Fibroblast of skin of left biceps (primary cell): ENCODE results near the gene KIAA1328.

ENCODE experiments used
- DNase-seq, 2 experiments: peaks; one replicate each; pipeline ENCODE4 v3.0.0-alpha.2; 2013; ENCODE audit warnings: low read depth in 2 of 2

Gene KIAA1328

GRCh38 chr18:37252854-37253393, 424.0 kb downstream of the KIAA1328 start:
- no peak for DNase-seq

GRCh38 chr18:37253394-37254235, 424.7 kb downstream of the KIAA1328 start:
- DNase-seq = no peak

DNA sequence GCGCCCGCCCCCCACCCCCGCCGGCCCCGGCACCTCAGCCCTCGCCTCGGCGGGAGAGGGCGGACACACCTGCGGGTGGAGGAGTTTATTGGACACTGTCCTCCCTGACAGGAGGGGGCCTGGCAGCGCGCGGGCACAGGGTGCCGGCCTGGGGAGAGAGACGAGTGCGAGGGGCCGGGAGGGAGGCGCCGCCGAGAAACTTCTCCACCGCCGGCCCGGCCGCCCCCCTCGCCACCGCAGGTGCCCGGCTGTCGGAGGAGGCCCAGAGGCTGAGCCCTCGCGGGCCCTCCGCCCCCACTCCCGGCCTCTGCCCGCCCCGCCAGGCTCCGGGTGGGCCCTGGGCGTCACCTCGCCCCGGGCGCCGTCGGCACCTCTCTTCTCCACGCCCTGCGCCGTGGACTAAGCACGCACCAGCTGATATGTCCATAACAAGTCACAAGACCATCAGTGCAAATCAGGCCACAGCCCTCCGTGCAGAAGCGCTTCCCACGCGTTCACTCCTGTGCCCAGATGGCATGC, 425.4 kb downstream of the KIAA1328 start:
- no peak for DNase-seq

GRCh38 chr18:37254973-37255372, 426.0 kb downstream of the KIAA1328 start:
- DNase-seq = no peak

GRCh38 chr18:37258131-37258530, 429.2 kb downstream of the KIAA1328 start:
- no peak for DNase-seq

DNA sequence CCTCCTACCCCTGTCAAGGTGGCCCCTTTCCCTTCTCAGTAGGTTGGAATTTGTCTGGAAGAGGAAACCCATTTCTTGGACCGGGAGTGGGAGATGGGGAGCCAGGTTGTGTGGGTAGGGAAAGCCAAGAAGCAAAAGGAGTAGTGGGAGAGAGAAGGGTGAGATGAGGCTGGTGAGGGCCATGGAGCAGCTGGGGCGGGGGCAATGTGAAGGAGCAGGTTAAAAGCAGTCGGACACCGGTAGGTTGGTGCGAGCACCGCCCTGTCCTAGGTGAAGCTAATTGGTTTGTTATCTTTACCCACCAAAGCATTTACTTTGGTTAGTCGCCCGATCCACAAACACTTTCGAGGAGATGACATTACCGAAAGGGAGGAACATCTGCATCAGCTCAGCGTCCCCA, 429.9 kb downstream of the KIAA1328 start:
- no peak for DNase-seq

- no peak for DNase-seq
These were observed 430.8 kb downstream of the KIAA1328 start for GRCh38 chr18:37259711-37260110.

DNA sequence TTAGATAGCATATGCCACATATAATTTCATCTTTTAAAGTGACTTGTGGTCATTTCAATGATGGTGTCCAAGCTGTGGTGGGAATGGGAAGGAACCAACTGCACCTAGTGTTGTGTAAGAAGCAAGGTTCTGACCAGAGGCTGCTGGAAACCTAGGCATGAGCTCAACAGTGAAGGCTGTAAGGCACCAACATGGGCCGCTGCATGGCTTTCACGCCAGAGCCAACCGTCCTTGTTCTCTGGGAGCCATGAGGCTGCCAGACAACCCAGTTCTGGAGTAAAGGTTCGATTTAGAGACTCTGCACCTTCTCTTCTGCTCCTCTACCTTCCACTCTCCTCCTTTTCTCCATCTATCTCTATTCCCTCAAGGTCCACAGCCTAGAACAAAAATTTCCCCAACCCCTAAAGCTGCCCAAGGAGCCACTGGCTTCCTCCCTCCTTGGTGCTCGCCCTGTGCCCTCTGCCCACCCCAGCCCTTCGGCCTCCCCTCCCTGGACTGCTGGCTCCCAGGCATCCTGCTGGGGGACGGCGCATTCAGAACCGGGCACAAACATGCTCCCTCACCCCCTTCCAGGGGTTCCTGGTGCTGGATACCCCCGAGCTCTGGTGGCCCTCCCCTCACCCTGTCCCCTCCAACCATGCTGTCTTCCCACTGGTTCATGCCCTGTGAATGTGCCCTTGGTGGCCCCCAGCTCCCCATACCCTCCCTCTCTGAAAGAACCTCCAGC, 431.6 kb downstream of the KIAA1328 start:
- DNase-seq = no peak

GRCh38 chr18:37261246-37261840, 432.4 kb downstream of the KIAA1328 start:
- DNase-seq = no peak

GRCh38 chr18:37261988-37262387, 433.1 kb downstream of the KIAA1328 start:
- no peak for DNase-seq

- DNase-seq = no peak
These were observed 436.0 kb downstream of the KIAA1328 start for GRCh38 chr18:37264956-37265355.

DNA sequence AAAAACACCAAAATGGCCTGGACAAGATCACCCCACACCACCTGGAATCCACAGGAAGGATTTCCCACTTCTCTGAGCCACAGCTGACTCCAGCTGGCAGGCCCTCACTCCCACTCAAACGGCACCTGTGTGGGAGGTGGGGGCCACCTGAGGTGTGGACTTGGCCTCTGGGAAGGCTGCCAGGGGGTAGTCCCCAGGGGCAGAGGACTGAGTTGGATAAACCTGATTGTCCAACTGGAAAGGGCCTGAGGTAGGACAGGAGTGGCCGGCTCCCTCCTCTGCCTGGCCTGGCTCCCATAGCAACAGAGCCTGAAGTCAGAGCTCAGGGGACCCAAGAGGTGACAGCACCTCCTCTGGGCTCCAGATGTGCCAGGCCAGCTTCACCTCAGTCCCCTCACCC, 436.5 kb downstream of the KIAA1328 start:
- DNase-seq = no peak

DNA sequence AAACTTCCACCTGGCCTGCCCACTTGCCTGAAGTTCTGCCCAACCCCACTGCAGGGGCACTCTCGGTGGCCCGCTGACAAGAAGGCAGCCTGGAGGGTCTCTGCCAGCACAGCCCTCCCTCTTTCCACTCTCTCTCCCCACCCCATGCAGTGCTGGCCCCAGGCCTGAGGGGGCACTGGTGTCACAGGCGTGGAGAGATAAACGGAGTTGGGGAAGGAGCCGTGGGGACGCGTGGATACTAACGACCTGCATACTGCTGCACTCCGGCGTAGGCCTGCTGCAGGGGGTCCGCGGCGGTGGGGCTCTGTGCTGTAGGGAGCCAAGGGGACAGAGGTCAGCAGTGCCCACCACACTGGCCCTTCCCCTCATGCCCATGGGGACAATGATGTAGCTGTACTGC, 437.4 kb downstream of the KIAA1328 start:
- no peak for DNase-seq

DNA sequence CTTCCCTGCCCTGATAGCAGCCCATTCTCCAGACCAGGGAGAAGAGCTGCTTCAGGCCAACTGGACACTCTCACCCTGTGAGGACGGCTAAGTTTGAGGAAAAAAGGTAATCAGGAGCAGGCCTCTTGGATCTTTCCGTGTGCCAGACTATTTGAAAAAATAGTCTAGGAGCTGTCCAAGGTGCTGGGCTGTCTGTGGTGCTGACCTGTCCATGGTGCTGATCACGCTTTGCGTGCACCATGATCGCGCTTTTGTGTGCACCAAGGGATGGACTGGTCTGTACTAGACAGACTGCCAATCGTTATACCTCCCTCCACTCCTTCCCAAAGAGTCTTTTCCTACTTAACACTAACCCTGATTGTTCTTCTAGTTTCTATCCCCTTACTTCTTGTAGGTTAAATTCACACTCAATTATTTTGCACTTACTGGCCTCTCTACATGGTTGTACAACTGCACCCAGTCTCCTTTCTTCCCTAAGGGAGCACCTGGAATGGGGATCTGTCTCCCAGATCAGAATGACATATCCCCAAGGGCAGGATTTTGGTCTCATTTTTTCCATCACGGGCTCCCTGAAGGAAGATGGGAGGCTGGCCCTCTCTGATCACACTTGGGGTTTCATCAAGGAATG, 441.2 kb downstream of the KIAA1328 start:
- peak; percentile 7 to 10 for DNase-seq

DNA sequence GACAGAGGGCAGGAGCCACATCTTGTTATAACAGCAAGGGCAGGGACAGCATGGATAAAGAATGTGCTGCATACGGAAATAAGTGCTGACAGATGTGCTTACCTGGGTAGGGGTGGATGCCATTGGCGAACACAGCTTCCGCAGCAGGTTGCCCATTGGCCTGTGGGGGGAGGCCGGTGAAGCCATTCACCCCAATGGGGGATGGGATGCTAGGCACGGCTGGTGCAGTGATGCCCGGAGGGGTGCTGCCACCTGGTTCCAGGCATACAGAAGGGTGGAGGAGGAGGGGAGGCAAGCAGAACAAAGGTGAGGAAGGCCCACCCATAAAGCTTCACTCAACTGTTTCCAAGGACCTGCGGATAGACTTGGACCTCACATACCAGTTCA, 441.7 kb downstream of the KIAA1328 start:
- no peak for DNase-seq

DNA sequence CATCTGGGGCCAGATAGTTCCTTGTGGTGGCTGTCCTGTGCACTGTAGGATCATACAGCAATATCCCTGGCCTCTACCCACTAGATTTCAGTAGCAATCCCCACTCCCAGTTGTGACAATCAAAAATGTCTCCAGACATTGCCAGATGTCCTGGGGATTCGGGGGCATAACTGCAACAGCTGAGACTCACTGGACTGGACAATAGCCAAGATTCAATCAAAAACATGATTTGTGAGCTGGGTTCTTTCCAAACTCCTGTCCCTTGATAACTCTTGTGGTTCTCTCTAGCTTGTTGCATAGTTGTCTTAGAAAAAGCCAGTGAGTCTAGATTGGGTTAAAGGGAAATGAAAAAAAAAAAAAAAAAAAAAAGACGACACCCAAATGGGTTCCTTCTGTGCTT, 443.3 kb downstream of the KIAA1328 start:
- no peak for DNase-seq

DNA sequence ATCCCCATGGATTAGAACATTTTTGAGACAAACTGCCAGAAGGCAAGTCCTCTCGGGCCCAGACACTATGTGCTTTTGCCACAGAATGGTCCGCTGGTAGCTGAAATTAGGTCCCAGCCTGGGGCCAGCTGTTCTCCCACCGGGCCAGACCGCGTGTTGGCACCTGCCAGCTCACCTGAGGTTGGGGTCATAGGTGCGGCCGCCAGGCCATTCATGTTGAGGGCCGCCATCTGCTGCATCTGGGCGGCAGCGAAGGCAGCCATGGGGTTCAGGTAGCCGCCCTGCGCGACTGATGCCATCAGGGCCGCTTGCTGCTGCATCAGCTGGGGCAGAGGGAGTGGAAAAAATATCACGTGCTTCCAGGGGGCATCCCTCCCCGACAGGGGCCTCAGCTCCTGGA, 443.9 kb downstream of the KIAA1328 start:
- no peak for DNase-seq

- DNase-seq = no peak
These were observed 445.6 kb downstream of the KIAA1328 start for GRCh38 chr18:37274309-37275236.

- DNase-seq = no peak
These were observed 446.4 kb downstream of the KIAA1328 start for GRCh38 chr18:37275237-37275741.

DNA sequence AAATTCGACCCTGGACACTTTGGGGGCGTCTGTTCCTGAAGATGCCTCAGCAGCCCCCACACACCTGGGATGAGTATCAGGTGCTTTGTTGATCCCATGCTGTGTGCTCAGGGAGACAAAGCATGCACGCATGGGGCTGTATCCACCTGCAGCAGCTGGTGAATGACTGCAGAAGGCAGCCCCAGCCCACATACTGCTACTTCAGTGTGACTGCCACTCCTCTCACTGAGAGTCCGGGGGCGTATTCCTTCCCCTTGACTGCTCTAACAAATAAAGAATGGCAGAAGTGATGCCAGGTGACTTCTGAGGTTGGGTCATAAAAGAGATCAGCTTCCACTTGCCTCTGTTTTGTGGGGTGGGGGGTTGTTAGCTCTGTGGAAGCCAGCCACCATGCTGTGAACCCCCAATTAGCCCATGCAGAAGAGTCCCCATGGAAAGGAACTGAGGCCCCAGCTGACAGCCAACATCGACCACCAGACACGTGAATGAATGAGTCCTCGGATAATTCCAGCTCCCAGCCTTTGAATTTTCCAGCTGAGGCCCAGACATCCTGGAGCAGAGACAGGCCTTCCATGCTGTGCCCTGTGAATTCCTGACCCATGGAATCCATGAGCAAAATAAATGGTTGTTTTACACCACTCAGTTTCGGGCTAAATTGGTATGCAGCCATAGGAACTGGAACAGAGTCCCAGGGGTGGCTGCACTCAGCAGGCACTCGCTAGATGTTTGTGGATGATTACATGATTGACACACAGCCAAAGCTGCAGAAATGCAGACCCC, 447.4 kb downstream of the KIAA1328 start:
- no peak for DNase-seq
